Measurements from ENCODE around the gene PRX.
A peak's percentile ranks its signal among the peaks of the same experiment; 100 is the strongest.

Gene PRX

DNA sequence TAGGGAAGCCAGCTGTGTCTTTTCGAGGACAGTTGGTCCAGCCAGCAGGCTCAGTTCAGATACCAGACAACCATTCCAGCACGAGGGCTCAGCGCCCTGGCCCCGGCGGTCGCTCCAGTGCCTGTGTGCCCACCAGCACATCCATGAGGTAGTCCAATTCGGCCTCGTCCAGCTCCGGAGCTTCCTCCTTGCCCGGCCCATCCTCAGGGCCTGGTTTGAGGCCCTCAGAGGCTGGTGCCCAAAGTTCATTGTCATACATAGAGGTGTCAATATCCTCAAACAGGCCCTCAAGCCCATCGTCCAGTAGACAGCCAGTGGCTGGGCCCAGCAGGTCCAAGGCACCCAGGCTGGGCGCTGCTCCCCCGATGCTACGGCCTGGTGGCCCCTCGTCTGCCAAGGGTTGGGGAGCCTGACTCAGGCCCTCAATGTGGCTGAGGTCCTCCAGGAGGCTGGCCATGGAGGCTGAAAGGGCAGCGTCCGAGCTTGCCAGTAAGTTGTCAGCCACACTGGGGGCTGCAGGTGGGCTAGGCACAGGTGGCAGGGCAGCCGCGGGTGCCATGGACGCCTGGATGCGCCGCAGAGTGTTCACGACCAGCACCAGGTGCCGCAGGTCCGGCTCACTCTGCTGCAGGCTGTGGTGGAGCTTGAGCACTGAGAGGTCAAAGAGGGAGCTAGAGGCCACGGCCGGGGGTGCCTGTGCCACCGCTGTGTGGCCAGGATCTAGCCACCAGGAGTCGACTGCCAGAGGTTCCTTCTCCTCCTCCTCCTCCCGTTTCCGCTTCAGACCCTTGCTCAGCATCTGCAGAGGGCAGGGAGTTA is 9.8 kb upstream of the PRX start:
- Histone ChIP-seq H3K4me3 (peak overlapping the region in 1 of 2 donors; percentile 79), H3K9me3 (no peaks in the 10 kb centered on the region), H3K27me3 (peaks cover 0 to 3% of the 10 kb centered on the region in 2 donors), H3K36me3 (peaks cover 10 to 13% (median 11%) of the 10 kb centered on the region in 3 donors), H3K4me1 (peaks cover 0 to 44% (median 36%) of the 10 kb centered on the region in 4 donors), H3K27ac (peak overlapping the region; percentile 94 to 98)
- intact Hi-C loops (cut with DNase I; ENCODE audit: low total_unique reads), result no loop called here
- TF ChIP-seq CTCF (IDR thresholded peaks at IDR 0.05), result no peak
- no peak for DNase-seq

DNA sequence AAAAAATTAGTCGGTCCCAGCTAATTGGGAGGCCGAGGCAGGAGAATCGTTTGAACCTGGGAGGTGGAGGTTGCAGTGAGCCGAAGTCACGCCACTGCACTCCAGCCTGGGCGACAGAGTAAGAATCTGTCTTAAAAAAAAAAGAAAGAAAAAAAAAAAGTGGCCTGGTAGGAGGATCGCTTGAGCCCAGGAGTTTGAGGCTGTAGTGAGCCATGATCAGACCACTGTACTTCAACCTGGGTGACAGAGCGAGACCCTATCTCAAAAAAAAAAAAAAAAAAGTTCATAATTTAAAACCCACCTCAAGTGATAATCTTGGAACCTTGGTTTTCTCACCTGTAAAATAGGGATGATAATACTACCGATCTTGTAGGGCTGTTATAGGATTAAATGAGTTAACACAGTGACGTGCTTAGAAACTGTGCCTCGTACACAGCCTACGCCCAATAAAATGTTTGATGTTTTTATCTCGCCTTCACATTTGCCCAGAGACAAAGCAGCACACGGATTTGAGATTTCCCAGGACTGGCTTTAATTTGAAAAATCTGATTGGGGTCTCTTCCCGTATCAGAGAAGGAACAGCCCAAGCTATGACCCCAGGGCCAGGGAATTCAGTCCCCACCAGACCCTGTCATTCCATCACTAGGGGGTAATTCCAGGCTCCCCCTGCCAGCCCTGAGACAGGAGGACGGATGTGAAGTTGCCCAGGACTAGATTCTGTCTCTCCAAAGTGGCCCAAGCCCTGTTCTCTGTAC is 9.0 kb upstream of the PRX start:
- H3K4me1 ChIP-seq, result peaks cover 0 to 44% (median 36%) of the 10 kb centered on the region in 4 donors
- H3K9me3 ChIP-seq, result no peaks in the 10 kb centered on the region
- H3K36me3 ChIP-seq, result peaks cover 10 to 13% (median 11%) of the 10 kb centered on the region in 3 donors
- H3K4me3 ChIP-seq, result peak overlapping the region; percentile 54 to 60
- TF ChIP-seq CTCF (IDR thresholded peaks at IDR 0.05), result no peak
- intact Hi-C loops (cut with DNase I; ENCODE audit: low total_unique reads), result no loop called here
- DNase-seq, result no peak
- peak overlapping the region; percentile 94 to 98 for H3K27ac ChIP-seq
- peaks cover 0 to 3% of the 10 kb centered on the region in 2 donors for H3K27me3 ChIP-seq

DNA sequence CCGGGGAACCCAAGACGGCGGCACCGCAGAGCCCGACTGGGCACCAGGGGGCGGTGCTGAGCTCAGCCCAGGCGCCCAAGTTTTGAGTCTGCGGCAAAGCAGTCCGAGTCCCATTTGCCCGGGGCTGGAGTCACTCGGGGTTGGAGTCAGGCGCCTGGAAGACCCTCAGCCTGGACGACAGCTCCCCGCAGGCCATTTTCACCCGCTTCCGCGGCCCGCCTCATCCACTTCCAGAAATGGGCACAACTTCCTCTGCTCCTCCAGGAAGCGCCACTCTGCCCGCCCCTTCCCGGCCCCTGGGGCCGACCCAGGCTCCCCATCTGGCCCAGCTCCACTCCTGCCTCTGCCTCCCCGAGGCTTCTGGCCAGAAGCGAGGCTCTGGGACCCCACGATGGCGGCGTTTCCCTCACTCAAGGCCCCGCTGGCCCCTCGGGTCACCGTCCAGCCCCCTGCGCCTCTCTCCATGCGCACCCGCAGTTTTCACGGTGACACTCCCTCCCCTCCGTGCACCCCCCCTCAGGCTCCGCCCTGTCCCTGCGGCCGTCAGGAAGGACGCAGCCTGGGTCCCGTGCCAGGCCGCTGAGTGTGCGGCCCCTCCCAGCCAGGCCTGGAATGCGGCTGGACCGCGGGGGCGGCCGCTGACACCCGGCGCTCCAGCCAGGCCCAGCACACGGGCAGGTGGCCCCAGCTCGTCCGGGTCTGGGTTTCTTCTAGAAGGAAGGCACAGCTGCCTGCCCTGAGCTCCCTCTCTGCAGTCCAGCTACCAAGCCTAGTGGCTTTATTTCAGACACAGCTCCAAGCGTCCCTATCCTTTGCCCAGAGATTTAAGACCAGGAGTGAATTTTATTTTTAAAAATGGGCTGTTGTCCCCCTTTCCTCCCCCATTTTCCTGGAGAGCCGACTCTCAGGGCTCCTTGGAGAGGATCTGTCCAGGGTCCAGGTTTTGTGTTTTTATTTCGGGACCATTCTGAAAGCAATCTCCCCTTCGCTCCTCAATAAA is 7.9 kb upstream of the PRX start:
- intact Hi-C loops (cut with DNase I; ENCODE audit: low total_unique reads), result no loop called here
- H3K4me1 ChIP-seq, result peaks cover 0 to 39% (median 34%) of the 10 kb centered on the region in 4 donors
- H3K27me3 ChIP-seq, result peaks cover 0 to 3% of the 10 kb centered on the region in 2 donors
- H3K9me3 ChIP-seq, result no peaks in the 10 kb centered on the region
- H3K4me3 ChIP-seq, result peak overlapping the region; percentile 54 to 60
- peaks cover 10 to 13% (median 11%) of the 10 kb centered on the region in 3 donors for H3K36me3 ChIP-seq
- DNase-seq, result peak; percentile 92 to 98
- TF ChIP-seq CTCF (IDR thresholded peaks at IDR 0.05), result peak; percentile 88 to 90
- peak overlapping the region; percentile 94 to 98 for H3K27ac ChIP-seq

DNA sequence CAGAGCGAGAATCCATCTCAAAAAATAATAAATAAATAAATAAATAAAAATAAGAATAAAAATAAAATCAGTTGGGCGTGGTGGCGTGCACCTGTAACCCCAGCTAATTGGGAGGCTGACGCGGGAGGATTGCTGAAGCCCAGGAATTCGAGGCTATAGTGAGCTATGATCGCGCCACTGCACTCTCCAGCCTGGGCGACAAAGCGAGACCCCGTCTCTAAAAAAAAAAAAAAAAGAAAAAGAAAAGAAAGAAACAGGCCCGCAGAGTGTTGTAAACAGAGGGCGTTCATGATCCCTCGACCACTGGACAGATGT is 7.2 kb upstream of the PRX start:
- Histone ChIP-seq H3K27ac (peak overlapping the region; percentile 94 to 98), H3K4me1 (peaks cover 0 to 39% (median 34%) of the 10 kb centered on the region in 4 donors)
- DNase-seq, result no peak

More for the DNA sequence above, 7.2 kb upstream of the PRX start:
- Histone ChIP-seq H3K9me3 (no peaks in the 10 kb centered on the region), H3K36me3 (peaks cover 10 to 13% (median 11%) of the 10 kb centered on the region in 3 donors), H3K27me3 (no peaks in the 10 kb centered on the region), H3K4me3 (peak overlapping the region; percentile 54 to 60)
- intact Hi-C loops (cut with DNase I; ENCODE audit: low total_unique reads), result no loop called here
- no peak for TF ChIP-seq CTCF (IDR thresholded peaks at IDR 0.05)
